GM12872 (cell line): ENCODE data around the gene DNAAF3.
A peak's percentile ranks its signal among the peaks of the same experiment; 100 is the strongest.

Experiments used
- CTCF ChIP-seq: IDR thresholded peaks from 3 replicates; pipeline ENCODE4 v1.5.1; 2011; ENCODE audit warnings: low read depth, mild to moderate bottlenecking, low read length, moderate library complexity; ENCODE audit not compliant: insufficient read depth

DNAAF3 gene

GRCh38 chr19:55132453-55133129 lies 33.8 kb downstream of the DNAAF3 start:
- peak; percentile 39; the same call in 2 of the 3 replicates for TF ChIP-seq CTCF

GRCh38 chr19:55131421-55131820 lies 35.0 kb downstream of the DNAAF3 start:
- no peak for TF ChIP-seq CTCF

- TF ChIP-seq CTCF: no peak
Observed at GRCh38 chr19:55119053-55119452, 47.4 kb downstream of the DNAAF3 start.

GRCh38 chr19:55118401-55118991 lies 47.9 kb downstream of the DNAAF3 start:
- no peak for TF ChIP-seq CTCF

- TF ChIP-seq CTCF: no peak
Observed at GRCh38 chr19:55117663-55118391, 48.6 kb downstream of the DNAAF3 start.

DNA sequence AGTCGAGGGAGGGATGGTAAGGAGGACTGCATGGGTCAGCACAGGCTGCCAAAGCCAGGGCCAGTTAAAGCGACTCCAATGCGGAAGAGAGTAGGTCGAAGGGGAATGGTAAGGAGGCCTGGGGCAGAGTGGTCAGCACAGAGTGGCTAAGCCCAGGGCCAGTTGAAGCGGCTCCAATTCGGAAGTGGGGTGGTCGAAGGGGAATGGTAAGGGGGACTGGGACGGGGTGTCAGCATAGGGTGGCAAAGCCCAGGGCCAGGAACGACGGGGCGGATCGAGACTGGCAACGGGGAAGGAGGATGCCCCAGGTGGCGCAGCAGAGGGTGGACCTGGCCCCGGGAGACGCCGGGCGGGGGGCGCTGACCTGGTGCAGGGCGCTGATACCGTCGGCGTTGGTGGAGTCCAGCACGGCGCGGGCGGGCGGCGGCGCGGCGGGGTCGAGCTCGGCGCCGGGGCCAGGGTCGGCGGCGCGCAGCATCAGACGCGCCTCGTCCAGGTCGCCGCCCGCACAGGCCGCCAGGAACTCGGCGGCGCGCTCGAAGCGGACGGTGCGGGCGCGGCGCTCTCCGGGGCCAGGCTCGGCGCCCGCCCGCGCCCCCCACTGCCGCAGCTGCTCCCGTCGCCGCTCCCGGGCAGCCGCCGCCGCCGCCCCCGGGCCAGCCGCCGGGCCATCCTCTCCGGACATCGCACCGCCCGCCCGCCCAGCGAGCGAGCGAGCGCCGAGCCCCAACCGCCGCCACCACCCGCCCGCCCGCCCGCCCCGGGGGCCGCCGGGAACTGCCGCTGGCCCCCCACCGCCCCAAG lies 49.4 kb downstream of the DNAAF3 start, which contains the start of gene PPP1R12C:
PPP1R12C (minus strand) TSS at position 779 of the 804 bp plus-strand sequence; CDS start at position 685, 94 bp downstream.
- no peak for TF ChIP-seq CTCF
